Esophagus squamous epithelium (tissue), 4 donors: ENCODE data around the gene LCE1F.

Source experiments
- POLR2A ChIP-seq, 4 donors: fragments of 450-650 bp; IDR thresholded peaks; one replicate each; pipeline ENCODE4 v1.6.1; 2017; ENCODE audit warnings: antibody characterized with exemption in 4 of 4, mild to moderate bottlenecking in 4 of 4, moderate library complexity in 3 of 4
- TF ChIP-seq, protein P1 (sequence below), 6 experiments: fragments of 450-650 bp in 4 of 6; fragments of 200-600 bp in 2 of 6; sonication (generic) in 2 of 6; IDR thresholded peaks; one replicate each; pipeline ENCODE4 v1.5.1; 2016 to 2019; ENCODE audit warnings: antibody characterized with exemption in 6 of 6, mild to moderate bottlenecking in 4 of 6, moderate library complexity in 4 of 6

DNA sequence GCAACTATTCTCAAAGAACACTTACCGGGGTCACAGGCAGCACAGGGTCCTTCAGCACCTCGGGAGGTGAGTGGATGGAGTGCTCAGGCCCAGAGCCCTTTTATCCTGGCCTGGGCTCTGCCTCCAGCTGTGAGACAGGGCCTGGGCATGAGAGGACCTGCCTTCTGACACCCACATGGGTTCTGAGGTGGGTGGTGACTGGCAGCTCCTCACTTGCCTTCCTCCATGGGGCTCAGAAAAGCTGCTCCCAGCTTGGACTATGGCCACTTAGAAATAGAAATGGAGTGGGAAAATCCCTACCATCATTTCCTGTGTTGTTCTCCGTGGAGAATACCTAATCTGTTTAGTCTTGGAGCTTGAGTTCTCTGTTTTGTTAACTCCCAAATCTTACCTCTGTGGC, 31.6 kb downstream of the LCE1F start, which contains the start of gene LCE1C:
- TF ChIP-seq, protein P1, sequence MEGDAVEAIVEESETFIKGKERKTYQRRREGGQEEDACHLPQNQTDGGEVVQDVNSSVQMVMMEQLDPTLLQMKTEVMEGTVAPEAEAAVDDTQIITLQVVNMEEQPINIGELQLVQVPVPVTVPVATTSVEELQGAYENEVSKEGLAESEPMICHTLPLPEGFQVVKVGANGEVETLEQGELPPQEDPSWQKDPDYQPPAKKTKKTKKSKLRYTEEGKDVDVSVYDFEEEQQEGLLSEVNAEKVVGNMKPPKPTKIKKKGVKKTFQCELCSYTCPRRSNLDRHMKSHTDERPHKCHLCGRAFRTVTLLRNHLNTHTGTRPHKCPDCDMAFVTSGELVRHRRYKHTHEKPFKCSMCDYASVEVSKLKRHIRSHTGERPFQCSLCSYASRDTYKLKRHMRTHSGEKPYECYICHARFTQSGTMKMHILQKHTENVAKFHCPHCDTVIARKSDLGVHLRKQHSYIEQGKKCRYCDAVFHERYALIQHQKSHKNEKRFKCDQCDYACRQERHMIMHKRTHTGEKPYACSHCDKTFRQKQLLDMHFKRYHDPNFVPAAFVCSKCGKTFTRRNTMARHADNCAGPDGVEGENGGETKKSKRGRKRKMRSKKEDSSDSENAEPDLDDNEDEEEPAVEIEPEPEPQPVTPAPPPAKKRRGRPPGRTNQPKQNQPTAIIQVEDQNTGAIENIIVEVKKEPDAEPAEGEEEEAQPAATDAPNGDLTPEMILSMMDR (IDR thresholded peaks at IDR 0.05) = no peak
- no peak for TF ChIP-seq POLR2A (IDR thresholded peaks at IDR 0.05)
